Measurements from ENCODE around the gene BTBD19.
"Not testable (repeated sequence)": the region's sequence is repeated elsewhere in the genome, so short reads cannot be mapped to it uniquely, and the experiment has no call there.

The BTBD19 gene

GRCh38 chr1:44808063-44808937 lies at the start of gene BTBD19:
BTBD19 (plus strand) TSS chr1:44808523; CDS start chr1:44808821, 298 bp downstream.
- peak in 1 of 2 experiments; percentile 52 for DNase-seq

DNA sequence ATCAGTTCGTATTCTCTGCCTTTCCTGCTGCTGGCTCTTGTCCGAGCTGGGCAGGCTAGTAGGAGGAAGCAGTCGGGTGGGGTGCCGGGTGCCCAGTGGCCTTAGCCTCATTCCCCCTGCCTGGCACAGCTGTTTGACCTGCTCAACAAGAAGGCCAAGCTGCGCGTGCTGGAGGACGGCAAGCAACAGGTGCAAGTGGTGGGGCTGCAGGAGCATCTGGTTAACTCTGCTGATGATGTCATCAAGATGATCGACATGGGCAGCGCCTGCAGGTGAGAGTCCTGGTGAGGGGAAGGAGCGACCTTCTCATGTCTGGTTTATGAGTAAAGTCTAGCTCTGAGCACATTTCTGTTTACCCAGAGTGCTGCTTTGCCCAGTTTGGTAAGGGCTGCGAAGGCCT lies 49.2 kb upstream of the BTBD19 start:
- no peak for DNase-seq

GRCh38 chr1:44760876-44761275 lies 47.4 kb upstream of the BTBD19 start:
- no peak for DNase-seq

DNA sequence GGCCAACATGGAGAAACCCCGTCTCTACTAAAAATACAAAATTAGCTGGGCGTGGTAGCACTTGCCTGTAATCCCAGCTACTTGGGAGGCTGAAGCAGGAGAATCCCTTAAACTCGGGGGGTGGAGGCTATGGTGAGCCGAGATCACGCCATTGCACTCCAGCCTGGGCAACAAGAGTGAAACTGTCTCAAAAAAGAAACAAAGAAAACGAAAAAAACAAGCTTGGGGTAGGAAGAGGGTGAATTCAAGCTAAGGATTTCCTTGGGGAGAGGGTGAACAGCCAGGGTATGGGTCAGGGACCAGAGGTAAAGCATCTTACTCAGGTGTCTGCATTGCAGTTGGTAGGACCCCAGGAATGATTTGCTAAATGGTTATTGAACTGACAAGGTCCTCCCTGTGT lies 41.9 kb upstream of the BTBD19 start:
- not testable (repeated sequence) for DNase-seq

DNA sequence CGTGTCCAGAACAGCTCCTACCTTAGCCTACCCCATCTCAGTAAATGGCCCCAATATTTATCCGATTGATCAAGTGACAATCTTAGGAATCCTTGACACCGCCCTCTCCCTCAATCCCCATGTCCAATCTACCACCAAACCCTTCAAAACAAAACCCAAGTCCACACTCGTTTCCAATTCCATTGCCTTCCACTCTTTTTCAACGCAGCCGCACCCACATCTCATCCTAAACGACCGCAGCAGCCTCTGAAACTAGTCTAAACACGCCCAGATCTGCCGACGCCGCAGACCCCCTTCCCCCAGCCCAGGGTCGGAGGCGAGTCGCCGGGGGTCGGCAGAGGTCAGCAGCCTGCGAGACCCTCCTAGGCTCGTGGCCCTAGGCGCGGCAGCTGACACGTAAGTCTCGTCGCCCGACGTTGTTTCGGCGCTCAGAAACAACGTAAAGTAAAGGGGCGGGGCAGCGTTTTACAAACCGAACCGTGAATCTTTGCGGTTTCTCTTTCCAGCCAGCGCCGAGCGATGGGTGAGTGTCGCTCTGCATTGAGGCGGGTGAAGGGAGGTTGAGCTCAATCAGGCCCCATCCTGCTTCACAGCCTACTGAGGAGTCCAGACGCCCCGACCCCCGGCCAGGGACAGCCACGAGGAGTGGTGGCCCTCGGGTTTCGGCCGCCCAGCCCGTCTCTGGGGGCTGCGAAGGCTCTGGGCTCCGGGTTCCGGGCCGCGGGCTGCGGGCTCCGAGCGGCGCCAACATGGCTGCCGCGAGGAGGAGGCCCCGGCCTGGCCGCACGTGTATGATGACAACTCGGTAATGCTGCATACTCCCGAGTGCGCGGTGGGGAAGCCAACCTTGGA lies 33.0 kb upstream of the BTBD19 start, which contains the start of gene RPS8:
Gene RPS8 (plus strand): TSS at position 463 of the 852 bp plus-strand sequence. CDS start 57 bp downstream, at position 520.
- DNase-seq = peak; percentile 90 to 94

DNA sequence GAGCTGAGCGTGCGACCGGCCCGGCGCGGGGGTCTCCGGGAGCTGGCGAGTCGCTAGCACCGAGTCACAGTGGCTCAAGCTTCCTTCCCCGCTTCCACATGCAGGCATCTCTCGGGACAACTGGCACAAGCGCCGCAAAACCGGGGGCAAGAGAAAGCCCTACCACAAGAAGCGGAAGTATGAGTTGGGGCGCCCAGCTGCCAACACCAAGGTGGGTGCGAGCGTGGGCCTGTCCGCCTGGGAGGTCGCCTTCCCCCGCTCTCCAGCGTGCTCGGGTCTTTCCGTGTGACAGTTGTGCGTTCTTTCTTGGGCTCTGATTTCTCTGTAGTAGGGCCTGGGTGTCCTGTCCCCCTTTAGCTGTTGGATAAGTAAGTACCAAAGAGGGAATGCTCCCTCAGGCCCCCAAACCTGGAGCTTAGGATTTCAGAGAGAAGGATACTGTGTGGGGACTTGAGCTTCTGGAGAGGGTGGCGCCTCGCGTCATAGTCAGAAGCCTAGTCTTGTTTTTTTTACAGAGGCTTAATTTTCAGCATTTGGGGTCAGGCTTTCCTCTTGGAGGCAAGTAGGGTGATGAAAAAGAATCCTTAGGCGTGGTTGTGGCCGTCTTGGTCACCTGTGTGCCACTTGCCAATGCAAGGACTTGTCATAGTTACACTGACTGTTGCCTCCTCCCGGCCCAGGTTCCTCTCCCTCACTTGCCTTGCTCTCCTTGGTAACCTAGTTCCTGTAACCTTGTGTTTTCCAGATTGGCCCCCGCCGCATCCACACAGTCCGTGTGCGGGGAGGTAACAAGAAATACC lies 32.2 kb upstream of the BTBD19 start:
- DNase-seq = no peak

GRCh38 chr1:44776730-44777068 lies 31.6 kb upstream of the BTBD19 start:
- no peak for DNase-seq

- DNase-seq = no peak
Measured at GRCh38 chr1:44777547-44777946, 30.8 kb upstream of the BTBD19 start.

DNA sequence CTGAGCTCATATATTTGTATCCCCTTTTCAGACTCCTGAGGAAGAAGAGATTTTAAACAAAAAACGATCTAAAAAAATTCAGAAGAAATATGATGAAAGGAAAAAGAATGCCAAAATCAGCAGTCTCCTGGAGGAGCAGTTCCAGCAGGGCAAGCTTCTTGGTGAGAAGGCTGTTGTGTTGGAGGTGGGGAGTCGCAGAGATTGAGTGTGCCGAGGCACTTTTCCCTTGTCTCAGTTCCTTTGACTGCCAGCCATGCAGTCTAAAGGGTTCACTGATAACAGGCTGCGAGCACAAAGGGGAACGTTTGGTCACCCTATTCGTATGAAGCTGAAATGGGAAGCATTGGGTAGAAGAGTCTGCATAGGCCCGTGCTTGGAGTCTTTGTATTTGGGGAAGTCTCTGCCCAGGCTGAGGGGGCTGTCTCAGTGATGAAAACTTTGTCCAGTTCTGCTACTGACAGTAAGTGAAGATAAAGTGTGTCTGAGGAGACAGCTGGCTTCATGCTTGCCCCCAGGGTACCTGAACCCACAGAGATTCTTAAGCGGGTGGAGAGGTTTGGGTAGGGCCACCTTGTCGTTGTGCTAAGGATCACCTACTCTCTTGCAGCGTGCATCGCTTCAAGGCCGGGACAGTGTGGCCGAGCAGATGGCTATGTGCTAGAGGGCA lies 30.2 kb upstream of the BTBD19 start:
- DNase-seq = no peak

DNA sequence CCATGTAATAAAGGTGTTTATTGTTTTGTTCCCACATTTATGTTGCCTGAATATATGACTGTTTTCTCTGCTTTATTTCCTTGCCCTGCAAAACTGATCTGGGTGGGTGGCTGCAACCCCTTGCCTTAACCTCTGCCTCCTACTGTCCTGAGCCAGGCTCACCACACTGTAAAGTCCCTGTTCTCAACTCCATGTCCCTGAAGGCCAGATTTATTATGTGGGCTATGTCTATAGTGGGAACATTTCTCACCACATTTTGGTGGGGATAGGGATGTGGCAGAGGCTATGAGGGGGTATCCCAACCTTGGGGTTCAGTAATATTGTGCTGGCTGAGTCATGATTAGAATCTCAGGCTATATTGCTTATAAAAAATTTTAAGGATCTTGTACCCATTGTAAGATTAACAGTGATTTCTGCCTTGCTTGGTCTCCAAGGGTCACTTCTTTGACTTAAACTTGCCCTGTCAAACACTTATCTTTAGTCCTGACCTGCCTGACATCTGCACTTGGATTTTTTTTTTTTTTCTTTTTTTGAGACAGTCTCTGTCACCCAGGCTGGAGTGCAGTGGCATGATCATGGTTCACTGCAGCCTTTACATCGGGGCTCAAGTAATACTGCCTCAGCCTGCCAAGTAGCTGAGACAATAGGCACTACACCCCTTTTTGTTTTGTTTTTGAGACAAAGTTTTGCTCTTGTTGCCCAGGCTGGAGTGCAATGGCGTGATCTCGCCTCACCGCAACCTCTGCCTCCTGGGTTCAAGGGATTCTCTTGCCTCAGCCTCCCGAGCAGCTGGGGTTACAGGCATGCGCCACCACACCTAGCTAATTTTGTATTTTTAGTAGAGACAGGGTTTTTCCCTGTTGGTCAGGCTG lies 29.4 kb upstream of the BTBD19 start:
- DNase-seq = no peak

- no peak for DNase-seq
Measured at GRCh38 chr1:44780583-44781121, 27.7 kb upstream of the BTBD19 start.

DNA sequence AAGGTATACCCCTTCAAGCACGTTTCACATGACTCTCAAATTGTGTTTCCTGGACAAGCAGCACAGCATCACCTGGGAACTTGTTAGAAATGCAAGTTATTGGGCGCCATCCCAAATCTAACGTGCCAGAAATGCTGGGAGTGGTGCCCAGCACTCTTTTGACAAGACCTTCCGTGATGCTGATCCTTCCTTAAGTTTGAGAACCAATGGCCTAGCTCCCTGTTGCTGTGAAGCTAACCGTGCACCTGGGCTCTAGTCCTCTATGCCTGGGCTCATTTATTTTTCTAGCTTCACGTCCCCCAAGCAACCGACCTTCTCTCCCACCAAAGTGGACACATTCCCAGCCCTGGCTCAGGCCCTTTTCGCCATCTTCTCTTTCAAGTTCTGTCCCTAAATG lies 24.6 kb upstream of the BTBD19 start:
- no peak for DNase-seq

DNA sequence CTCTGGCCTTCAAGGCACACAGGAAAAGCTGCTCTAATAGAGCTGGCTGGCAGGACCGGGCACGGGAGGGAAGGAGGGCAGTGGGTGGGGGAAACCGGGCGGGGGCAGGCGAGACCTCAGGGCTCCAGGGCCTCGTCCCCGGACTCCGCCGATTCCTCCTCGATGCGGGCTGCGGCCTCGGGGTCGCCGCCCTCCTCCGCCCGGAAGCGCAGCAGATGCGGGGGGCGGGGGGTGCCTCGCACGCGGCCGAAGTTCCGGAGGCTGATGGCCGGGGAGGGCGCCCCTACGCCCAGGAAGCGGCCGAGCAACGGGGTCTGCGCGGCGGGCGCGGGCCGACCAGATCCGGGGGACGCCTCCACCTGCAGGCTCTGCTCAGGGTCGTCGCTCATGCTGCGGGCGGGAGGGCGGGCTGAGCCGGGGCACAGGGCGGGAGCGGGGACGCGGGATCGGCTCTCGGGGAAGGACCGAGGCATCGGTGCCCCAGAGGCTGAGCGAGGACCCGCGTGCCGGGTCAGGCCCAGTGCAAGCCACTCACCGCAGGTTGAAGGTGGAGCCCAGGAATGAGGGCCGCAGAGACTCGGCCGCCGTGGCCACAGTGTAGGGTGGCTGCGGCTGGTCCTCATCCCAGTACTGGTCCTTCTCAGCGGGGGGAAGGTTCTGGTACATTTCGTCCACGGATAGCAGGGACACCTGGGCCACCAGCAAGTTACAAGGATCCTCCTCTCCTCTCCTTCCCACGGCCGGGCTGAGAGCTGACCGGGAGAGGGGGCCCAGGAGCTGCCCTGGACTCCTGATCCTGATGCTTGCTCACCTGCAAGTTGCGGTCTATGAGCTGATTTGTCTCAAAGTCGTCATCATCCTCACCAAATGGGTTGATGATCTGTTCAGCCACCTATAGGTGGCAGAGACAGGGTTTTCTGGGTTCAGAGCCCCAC lies 24.0 kb upstream of the BTBD19 start:
- no peak for DNase-seq

DNA sequence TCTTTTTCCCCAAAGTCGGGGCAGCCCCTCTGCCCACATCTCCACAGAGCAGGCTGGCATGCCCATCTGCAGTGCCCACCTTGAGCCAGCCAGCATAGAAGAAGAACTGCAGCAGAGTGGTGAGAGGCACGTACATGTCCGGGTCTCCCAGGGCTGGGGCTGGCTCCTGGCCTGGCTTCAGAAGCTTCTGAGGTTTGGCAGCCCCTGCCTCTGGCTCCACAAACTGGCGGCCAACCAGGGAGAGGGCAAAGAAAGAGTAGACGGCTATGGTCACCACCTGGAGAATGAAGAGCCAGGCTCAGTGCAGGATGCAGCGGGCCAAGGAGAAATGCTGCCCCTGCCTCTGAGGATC lies 23.3 kb upstream of the BTBD19 start:
- DNase-seq = no peak

- no peak for DNase-seq
Measured at GRCh38 chr1:44785501-44786137, 22.7 kb upstream of the BTBD19 start.

- peak in 1 of 2 experiments; percentile 18 for DNase-seq
Measured at GRCh38 chr1:44786138-44786840, 22.0 kb upstream of the BTBD19 start.

DNA sequence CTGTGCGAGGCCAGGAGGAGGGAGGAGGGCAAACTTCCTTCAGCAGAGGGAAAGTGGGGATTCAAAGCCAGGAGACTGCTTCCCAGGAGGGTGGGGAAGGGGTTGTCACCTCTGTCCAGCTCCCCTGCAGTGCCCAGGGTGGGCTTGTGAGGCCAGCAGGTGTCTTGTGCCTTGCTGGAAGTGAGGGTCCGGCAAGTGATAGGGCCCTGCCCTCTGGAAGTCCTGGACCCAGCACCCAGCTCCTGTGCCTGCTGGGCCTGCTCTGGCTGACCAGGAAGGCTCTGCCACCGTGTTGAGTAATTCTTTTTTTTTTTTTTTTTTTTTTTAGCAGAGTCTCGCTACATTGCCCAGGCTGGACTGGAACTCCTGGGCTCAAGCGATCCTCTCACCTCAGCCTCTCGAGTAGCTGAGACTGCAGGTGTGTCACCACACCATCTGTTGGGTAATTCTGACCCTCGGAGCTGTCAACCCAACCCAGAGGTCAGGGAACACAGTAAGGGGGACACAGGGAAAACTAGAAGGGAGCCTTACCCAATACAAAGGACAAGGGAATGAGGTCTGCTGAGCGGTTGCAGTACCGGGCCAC lies 21.4 kb upstream of the BTBD19 start:
- no peak for DNase-seq

DNA sequence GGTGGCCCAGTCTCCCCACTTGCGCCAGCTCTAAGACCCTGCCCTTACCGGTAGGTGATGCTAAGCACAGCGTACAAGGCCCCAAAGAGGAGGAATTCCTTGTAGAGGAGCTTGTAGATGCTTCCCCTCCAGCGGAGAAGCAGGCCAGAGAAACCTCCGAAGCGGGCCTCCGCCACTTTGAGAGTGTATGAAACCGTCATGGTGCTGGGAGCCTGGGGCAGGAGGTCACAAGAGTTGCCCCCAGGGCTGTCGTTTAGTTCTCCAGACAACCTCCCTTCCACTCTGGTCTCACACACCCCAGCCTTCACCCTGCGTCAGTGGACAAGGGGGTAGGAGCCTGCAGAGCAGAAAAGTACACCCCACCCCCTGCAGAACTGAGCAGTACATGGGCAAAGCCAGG lies 20.8 kb upstream of the BTBD19 start:
- no peak for DNase-seq
